Pancreas (tissue), 10 donors: Measurements from ENCODE around the gene FANCC. TPM values are rescaled to one million over a fixed set of nuclear protein-coding genes. Genes with fewer than 3 reads are reported as not detected.

Source experiments
- ATAC-seq, 4 donors: fragments of 200-7000 bp; cut with Tn5 transposase; one replicate each; pipeline versions ENCODE4 v1.8.0 to v1.9.1; 2020; ENCODE audit warnings: mild to moderate bottlenecking in 4 of 4, moderate library complexity in 4 of 4
- DNase-seq, 6 donors: peaks; one replicate each; pipeline ENCODE4 v3.0.0-alpha.2; 2020
- FAIRE-seq: peaks from 2 replicates; lab custom pipeline; 2012; peaks lifted over from hg19 to GRCh38; lab: Jason Lieb, UNC
- H3K27ac ChIP-seq, 4 donors: fragments of 200-600 bp; sonication (generic); 1 replicate in 3 of 4; 2 replicates in 1 of 4; pipeline versions ENCODE4 v1.5.0 to v1.8.0; 2020
- H3K27me3 ChIP-seq, 4 donors: fragments of 200-600 bp; one replicate each; pipeline ENCODE4 v1.8.0; 2021
- H3K36me3 ChIP-seq, 3 donors: fragments of 200-600 bp; sonication (generic) in 1 of 3; one replicate each; pipeline versions ENCODE4 v1.5.0 to v1.8.0; 2020 to 2021
- H3K4me1 ChIP-seq, 3 donors: fragments of 200-600 bp; one replicate each; pipeline ENCODE4 v1.8.0; 2021
- H3K4me3 ChIP-seq, 4 donors: fragments of 200-600 bp; sonication (generic) in 2 of 4; one replicate each; pipeline versions ENCODE4 v1.5.0 to v1.8.0; 2020 to 2021
- H3K9me3 ChIP-seq, 4 donors: fragments of 200-600 bp; one replicate each; pipeline ENCODE4 v1.8.0; 2021
- CTCF ChIP-seq, 4 donors: fragments of 200-600 bp; sonication (generic) in 3 of 4; IDR thresholded peaks; one replicate each; pipeline versions ENCODE4 v1.5.0 to v1.8.0; 2021; ENCODE audit warnings: antibody characterized with exemption in 4 of 4
- WGBS, 2 donors: extraction: QIAGEN DNeasy Blood & Tissue Kit; methylation state at CpG; one replicate each; pipeline ENCODE4 v1.1.7; 2013; 5-methylcytosine and 5-hydroxymethylcytosine counted together
- intact Hi-C, 3 donors: fragments of 100-400 bp; cut with DNase I; formaldehyde crosslinking; loops; one replicate each; pipeline versions ENCODE4 v1.11.1 to v1.14.2; 2022
- polyA plus RNA-seq, 2 donors: library from polyadenylated mRNA; stranded (reverse); fragments of 200-250 nt; gene quantifications; one replicate each; pipeline ENCODE4 v1.2.3, GENCODE V29; 2013
- total RNA-seq, 6 donors: library from RNA; stranded (reverse); fragmentation: NEBNext Ultra II Directional in 4 of 6; extraction: Animal tissue kit (Norgen Biotek cat#: 25700) in 4 of 6; gene quantifications; one replicate each; pipeline versions ENCODE4 v1.2.1 to v1.2.4, GENCODE V29; 2021 to 2023
- donor health status: healthy with polysubstance abuse.
- donor health status: DM: no; HTN: no; CAD: no; lungs with moderate emphysema.
- donor health status: DM: no; HTN: no; CAD: no.
- donor health status: control.
- donor health status: control.
- donor health status: Bipolar disorder and iron deficiency.
- donor health status: DM: yes; HTN: yes; CAD: no.
- donor health status: DM: no; HTN: no; CAD: no.
- donor health status: DM: no; HTN: no; CAD: no.
- donor health status: DM: yes; HTN: yes; CAD: no.

Gene FANCC
- total and polyA plus RNA-seq, 8 donors, result 3.8 to 9.9 (median 4.6) TPM

GRCh38 chr9:95095641-95096355 is 221.7 kb downstream of the FANCC start:
- 86 to 89% methylated on average over 22 of the region's 22 CpGs for WGBS, 2 donors
- H3K36me3 ChIP-seq, result peaks cover 0 to 7% (median 0%) of the 10 kb centered on the region in 3 donors
- H3K4me3 ChIP-seq, result no peak overlapping the region
- TF ChIP-seq CTCF (IDR thresholded peaks at IDR 0.05), result no peak
- peaks cover 20 to 32% (median 24%) of the 10 kb centered on the region in 3 donors for H3K4me1 ChIP-seq
- no peak overlapping the region for H3K27ac ChIP-seq
- no peaks in the 10 kb centered on the region for H3K9me3 ChIP-seq
- ATAC-seq, result no peak
- peak in 3 of 6 donors; percentile 26 to 41 (median 36) for DNase-seq
- no peak for FAIRE-seq
- intact Hi-C loops, result no loop called here
- no peaks in the 10 kb centered on the region for H3K27me3 ChIP-seq

- Histone ChIP-seq H3K27me3 (no peaks in the 10 kb centered on the region), H3K4me3 (no peak overlapping the region), H3K9me3 (no peaks in the 10 kb centered on the region), H3K36me3 (peaks cover 0 to 13% (median 0%) of the 10 kb centered on the region in 3 donors), H3K4me1 (peaks cover 18 to 39% (median 23%) of the 10 kb centered on the region in 3 donors), H3K27ac (no peak overlapping the region)
- FAIRE-seq, result no peak
- no peak for ATAC-seq
- intact Hi-C loops, result no loop called here
- TF ChIP-seq CTCF (IDR thresholded peaks at IDR 0.05), result no peak
- 82 to 88% methylated on average over 10 of the region's 10 CpGs for WGBS, 2 donors
- DNase-seq, result peak in 2 of 6 donors; percentile 12 to 18
These were observed 223.5 kb downstream of the FANCC start for GRCh38 chr9:95094002-95094401.

DNA sequence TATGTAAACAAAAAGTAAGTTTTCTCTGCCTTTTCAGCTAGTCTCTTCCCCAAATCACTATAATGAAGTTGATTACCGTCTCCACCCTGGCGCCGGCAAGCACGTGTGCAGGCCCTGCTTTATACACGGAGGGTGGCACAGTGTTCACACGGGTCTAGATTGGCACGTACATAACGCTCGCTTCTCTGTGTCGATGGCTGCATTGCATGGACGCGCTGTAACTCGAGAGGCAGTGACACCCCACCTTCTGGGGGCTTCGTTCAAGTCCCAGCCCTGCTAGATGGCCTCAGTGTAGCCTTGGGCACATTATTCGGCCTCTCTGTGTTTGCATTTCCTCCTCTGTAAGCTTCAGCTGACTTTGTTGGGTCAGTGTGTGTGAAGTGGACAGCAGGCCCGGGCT is 223.9 kb downstream of the FANCC start:
- peak overlapping the region in 1 of 4 donors; percentile 77 for H3K27ac ChIP-seq
- WGBS, 2 donors, result 72 to 74% methylated on average over 16 of the region's 16 CpGs
- peak in 2 of 6 donors; percentile 11 to 32 for DNase-seq
- no peak overlapping the region for H3K4me3 ChIP-seq
- no peak for ATAC-seq
- FAIRE-seq, result no peak
- H3K36me3 ChIP-seq, result peaks cover 0 to 18% (median 0%) of the 10 kb centered on the region in 3 donors
- H3K4me1 ChIP-seq, result peaks cover 16 to 38% (median 23%) of the 10 kb centered on the region in 3 donors
- no peak for TF ChIP-seq CTCF (IDR thresholded peaks at IDR 0.05)
- no peaks in the 10 kb centered on the region for H3K9me3 ChIP-seq
- no peaks in the 10 kb centered on the region for H3K27me3 ChIP-seq
- intact Hi-C loops, result no loop called here

DNA sequence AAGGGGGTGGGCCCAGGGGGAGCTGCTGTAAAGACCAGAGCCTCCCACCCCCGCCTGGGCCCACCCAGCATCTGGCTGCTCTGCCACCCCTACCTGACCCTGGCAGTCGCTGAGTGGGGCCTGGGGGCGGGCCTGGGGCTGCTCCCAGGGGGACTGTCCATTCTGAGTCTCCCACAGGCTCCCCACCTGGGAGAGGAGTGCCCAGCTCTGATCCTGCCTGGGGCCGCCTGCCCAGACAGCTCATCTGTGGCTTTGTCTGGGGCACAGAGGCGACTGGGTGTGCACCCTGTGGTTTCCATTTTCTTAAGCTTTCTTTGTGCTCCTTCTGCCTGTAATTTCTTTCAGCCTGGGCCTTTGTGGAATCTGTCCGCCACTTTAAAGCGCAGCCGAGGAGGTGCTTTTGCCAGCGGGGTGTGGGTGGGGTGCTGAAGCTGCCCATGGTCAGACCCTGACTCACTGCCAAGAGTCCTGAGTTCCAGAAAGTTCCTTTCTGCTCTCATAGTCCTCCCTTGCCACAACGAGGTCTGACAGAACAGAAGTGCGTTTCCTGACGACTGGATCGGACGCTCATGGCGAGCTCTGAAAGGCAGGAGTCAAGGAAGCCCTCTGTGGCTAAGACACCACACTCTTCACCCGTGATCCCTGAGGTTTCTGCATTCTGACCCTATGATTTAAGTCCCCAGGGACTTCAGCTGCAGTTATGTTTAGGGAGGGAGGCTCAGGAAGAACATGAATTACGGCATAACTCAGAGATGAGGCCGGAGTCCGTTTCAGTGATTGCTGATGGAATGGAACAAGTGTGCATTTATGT is 225.0 kb downstream of the FANCC start:
- intact Hi-C loops, result no loop called here
- Histone ChIP-seq H3K27me3 (no peaks in the 10 kb centered on the region), H3K4me3 (no peak overlapping the region), H3K36me3 (peaks cover 0 to 29% (median 0%) of the 10 kb centered on the region in 3 donors), H3K9me3 (no peaks in the 10 kb centered on the region), H3K4me1 (peaks cover 16 to 32% (median 23%) of the 10 kb centered on the region in 3 donors), H3K27ac (peak overlapping the region; percentile 31 to 77 (median 53))
- peak in 3 of 6 donors; percentile 48 to 76 (median 55) for DNase-seq
- ATAC-seq, result peak in 3 of 4 donors; percentile 6 to 12 (median 6)
- FAIRE-seq, result no peak
- WGBS, 2 donors, result 74 to 87% methylated on average over 19 of the region's 19 CpGs
- TF ChIP-seq CTCF (IDR thresholded peaks at IDR 0.05), result no peak
